ENCODE measurements around the gene TMEM242. TPM values are rescaled to one million over a fixed set of nuclear protein-coding genes. Genes with fewer than 3 reads are reported as not detected.

Gene TMEM242
- total RNA-seq, 1 donor from 2014 or later = 12.4 TPM

DNA sequence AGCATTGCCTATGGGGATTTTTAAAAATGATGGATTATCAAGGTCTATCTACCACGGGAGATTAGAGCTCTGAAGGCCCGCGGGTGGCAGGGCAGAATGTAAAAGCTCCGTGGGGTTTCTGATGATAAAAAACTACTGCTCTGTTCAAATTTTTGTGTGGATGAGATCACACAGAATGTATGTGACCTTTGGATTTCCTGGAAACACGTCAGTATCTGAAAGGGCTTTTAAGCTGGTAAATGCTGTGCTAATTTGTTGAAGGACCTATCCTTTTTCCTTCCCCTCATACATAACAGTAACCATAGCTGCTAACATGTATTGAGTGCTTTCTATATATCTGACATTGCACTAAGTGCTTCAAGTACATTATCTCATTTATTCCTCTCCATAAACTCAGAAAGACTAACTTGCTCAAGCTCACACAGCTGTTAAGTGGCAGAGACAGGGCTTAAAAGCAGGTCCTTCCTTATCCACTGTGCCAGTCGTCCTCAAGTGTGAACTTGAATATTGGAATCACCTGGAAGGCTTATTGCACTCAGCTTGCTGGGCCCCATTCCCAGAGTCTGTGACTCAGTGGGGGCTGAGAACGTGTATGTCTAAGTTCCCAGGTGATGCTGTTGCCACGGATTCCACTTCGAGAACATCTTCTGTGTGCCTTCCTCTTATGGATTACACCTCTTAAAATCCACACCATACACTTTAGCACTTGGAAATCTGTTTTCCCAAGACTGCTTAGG is 1.9 kb upstream of the TMEM242 start:
- Mint-ChIP-seq H3K4me1 (ENCODE audit: low read depth) (peaks cover 3% of the 10 kb centered on the region), H3K4me3 (ENCODE audit: low read depth) (peak overlapping the region; percentile 27), H3K27me3 (peaks cover 37% of the 10 kb centered on the region), H3K9me3 (ENCODE audit: low read depth) (no peaks in the 10 kb centered on the region), H3K27ac (no peak overlapping the region), H3K36me3 (ENCODE audit: insufficient read depth) (peaks cover 1% of the 10 kb centered on the region)
- DNase-seq (ENCODE audit: low spot score, unreplicated experiment) = no peak
- TF ChIP-seq CTCF (IDR thresholded peaks at IDR 0.05; ENCODE audit: unreplicated experiment) = no peak

GRCh38 chr6:157323966-157324300 is 614 bp upstream of the TMEM242 start:
- Mint-ChIP-seq H3K27me3 (peaks cover 29% of the 10 kb centered on the region), H3K9me3 (ENCODE audit: low read depth) (no peaks in the 10 kb centered on the region), H3K27ac (peak overlapping the region; percentile 95), H3K4me1 (ENCODE audit: low read depth) (peaks cover 3% of the 10 kb centered on the region), H3K4me3 (ENCODE audit: low read depth) (peak overlapping the region; percentile 83), H3K36me3 (ENCODE audit: insufficient read depth) (peaks cover 1% of the 10 kb centered on the region)
- DNase-seq (ENCODE audit: low spot score, unreplicated experiment) = peak; percentile 41
- TF ChIP-seq CTCF (IDR thresholded peaks at IDR 0.05; ENCODE audit: unreplicated experiment) = no peak

GRCh38 chr6:157322792-157323254 is 496 bp downstream of the TMEM242 start:
- H3K36me3 Mint-ChIP-seq (ENCODE audit: insufficient read depth) = peaks cover 4% of the 10 kb centered on the region
- H3K4me1 Mint-ChIP-seq (ENCODE audit: low read depth) = peaks cover 3% of the 10 kb centered on the region
- no peaks in the 10 kb centered on the region for H3K9me3 Mint-ChIP-seq (ENCODE audit: low read depth)
- DNase-seq (ENCODE audit: low spot score, unreplicated experiment) = no peak
- peaks cover 22% of the 10 kb centered on the region for H3K27me3 Mint-ChIP-seq
- H3K4me3 Mint-ChIP-seq (ENCODE audit: low read depth) = peak overlapping the region; percentile 83
- peak overlapping the region; percentile 95 for H3K27ac Mint-ChIP-seq
- no peak for TF ChIP-seq CTCF (IDR thresholded peaks at IDR 0.05; ENCODE audit: unreplicated experiment)

DNA sequence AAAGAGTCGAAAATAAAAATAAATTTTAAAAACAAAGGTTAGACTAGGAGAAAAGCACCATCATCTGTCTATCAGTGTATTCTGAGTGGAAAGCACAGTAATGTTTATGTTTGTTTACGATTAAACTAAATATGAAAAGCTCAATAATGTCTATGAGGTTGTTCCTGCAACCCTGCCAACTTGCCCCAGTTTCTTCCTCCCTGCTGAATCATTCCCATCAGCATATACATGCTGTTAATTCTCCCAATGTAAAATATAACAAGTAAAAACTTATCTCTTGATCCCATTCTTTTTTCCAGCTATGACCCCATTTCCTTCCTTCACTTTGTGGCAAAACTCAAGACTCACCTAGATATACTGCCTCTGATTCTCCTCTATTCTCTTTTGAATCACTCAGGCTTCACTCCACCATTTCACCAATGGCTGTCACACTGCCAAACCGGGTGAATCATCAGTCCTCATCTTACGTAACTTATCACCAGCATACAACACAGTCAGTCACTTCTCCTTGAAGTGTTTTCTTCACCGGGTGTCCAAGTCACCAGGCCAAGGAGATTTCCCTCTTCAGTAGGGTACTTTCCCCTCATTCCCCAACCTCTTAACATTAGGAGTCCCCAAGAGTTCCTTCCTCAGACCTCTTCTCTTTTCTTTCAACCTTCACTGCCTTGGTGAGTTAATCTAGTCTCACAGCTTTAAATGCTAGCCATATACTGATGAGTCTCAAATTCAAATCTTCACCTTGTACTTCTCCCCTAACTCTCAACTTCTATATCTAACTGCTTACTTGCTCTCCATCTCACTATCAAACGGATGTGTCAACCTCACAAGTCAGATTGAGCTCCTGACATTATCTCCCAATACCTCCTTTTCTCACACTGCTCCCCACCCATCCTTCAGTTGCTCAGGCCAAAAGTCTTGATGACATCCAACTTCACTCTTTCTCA is 6.2 kb downstream of the TMEM242 start:
- Mint-ChIP-seq H3K4me1 (ENCODE audit: low read depth) (no peaks in the 10 kb centered on the region), H3K27me3 (no peaks in the 10 kb centered on the region), H3K36me3 (ENCODE audit: insufficient read depth) (peaks cover 18% of the 10 kb centered on the region), H3K9me3 (ENCODE audit: low read depth) (no peaks in the 10 kb centered on the region), H3K4me3 (ENCODE audit: low read depth) (no peak overlapping the region), H3K27ac (no peak overlapping the region)
- no peak for TF ChIP-seq CTCF (IDR thresholded peaks at IDR 0.05; ENCODE audit: unreplicated experiment)
- DNase-seq (ENCODE audit: low spot score, unreplicated experiment) = no peak

DNA sequence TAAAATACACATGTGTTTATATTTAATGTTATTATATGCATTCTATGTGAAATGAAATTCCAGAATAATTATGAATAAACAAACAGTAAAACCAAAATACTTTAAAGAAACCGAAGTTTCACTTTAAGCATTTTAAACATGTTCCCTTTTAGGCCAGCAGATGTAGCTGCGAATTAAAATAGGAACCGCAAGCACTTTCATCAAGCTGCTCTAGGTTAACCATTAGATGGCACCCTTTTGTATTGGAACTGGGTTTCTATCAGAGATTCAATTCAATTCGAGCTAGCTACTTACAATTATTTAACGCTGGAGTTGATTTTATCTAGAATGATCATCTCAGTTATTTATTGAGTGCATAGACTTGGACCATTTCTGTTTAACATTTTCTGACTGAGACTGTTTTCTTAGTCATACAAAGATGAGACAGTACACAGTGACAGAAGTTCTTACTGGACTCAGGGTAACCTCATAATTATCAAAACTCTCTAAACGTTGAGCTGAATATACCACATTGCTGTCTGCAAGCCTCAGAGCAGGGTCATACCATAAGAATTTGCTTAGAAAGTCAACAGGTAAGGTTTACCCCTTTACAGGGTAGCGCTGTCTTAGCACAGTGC is 8.5 kb downstream of the TMEM242 start:
- Mint-ChIP-seq H3K27ac (no peak overlapping the region), H3K4me3 (ENCODE audit: low read depth) (no peak overlapping the region), H3K9me3 (ENCODE audit: low read depth) (no peaks in the 10 kb centered on the region), H3K36me3 (ENCODE audit: insufficient read depth) (peaks cover 21% of the 10 kb centered on the region), H3K4me1 (ENCODE audit: low read depth) (no peaks in the 10 kb centered on the region), H3K27me3 (no peaks in the 10 kb centered on the region)
- DNase-seq (ENCODE audit: low spot score, unreplicated experiment) = no peak
- TF ChIP-seq CTCF (IDR thresholded peaks at IDR 0.05; ENCODE audit: unreplicated experiment) = peak; percentile 78

All from progenitor cell of endocrine pancreas (in vitro differentiated cells).